CD4-positive, alpha-beta T cell treated with Interleukin-15 for 4 hours (primary cell): ENCODE measurements around the gene ACP1.

Experiments
- DNase-seq: peaks from one replicate; pipeline ENCODE4 v3.0.0-alpha.2; 2020; ENCODE audit warnings: low spot score

Gene ACP1

DNA sequence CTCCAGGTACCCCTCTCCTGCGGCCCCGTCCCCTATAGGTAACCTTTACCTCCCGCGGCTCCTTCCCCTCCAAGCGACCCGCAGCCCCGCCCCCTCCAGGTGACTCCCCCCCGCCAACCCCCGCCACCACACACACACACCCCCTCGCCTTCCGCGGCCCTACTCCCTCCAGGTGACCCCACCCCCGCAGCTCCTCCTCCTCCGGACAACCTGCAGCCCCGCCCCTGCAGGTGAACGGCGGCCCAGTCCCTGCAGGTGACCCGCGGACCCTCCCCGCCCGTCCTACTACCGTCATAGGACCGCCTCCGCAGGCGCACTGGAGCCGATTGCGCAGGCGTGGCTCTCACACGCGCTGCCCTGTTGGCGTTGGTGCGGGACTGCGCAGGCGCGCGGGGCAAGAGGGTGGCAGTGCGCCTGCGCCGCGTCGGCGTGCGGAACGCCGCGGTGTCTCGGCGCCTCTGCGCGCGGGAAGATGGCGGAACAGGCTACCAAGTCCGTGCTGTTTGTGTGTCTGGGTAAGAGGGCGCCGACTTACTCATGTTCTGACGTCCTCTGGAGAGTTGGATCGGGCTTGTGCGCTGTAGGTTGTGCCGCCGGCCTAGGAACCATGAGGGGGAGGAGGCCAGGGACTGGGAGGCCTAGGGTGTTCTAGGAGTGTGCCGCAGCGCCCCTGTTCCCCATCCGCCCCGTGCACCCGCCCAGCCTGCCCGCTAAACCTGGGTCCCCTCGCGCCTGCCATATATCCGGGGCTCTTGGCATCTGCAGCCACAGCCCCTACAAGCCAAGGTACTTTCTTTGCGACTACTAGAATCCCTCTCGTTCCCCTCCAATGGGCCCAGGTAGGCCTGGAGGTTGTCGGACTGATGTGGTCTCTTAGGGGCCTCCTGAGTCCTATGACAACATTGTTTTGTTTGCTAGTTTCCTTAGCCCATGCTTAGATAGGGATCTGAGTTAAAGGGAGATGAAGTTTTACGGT lies at the start of gene ACP1:
TSS of gene ACP1 (plus strand) at position 455 of the 976 bp plus-strand sequence. CDS start at position 473, 18 bp downstream.
- peak; percentile 95 for DNase-seq

DNA sequence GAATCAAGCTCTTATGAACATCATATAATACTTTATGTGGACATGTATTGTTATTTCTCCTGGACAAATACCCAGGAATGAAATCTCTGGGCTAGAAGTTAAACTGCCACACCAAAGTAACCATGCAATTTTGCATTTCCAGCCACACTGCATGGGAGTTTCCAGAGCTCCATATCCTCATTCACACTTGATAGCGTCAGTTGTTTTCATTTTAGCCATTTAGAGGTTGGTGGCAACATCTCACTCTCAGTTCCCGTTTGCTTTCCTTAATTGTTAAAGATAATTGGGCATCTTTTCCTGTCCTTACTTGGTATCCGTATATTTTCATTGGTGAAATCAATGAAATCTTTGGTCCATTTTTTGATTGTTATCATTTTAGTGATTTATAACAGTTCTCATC lies 48.7 kb upstream of the ACP1 start:
- no peak for DNase-seq

DNA sequence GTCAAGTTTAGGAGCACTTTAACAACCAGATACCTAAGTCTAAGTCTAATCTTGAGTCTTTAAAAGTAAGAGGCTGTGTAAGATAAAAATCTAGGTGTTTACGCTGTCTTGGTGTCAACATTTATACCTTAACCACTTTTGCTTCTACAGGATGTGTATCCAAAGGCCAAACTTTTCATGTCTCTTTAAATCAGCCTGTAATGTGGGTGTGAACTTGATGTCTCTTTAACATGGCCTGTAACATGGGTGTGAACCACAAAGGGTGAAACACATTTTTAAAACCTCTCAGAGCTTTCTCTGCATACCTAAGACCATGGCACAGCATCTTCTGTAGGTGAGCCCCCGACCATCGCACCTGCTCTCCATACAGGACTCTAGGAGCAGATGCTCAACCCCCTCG lies 41.3 kb upstream of the ACP1 start:
- no peak for DNase-seq

DNA sequence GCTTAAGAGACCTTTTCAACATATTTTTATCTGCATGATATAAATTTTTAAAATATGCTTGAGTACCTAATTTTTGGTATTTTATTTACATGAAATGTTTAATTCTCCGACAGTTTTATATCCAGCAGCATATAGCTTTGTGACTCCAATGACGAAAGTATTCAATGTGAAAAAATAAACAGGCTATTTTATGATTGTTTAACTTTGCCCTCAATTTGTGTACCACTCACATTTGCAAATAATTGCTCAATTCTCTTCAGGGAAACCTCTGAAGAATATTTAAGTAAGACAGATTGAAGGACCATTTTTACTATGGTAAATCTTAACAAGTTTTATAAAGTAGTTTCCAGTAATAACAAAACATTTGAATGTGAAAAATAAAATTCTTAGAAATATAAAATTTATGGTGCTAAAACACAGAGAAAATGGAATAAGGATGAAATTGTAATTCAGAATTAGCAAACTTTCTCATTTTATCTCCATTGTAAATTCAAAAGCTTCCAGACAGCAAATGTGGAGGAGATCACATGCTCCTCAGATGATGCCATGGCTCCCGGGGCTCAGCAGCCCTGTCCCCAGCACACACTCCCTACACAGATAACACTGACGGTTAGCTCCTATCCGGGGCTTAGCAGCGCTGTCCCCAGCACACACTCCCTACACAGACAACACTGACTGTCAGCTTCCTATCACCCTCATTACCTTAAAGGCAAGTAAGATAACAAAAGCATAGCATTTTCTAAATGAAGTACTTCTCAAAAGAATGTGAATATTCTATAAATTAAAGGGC lies 40.6 kb upstream of the ACP1 start:
- no peak for DNase-seq

DNA sequence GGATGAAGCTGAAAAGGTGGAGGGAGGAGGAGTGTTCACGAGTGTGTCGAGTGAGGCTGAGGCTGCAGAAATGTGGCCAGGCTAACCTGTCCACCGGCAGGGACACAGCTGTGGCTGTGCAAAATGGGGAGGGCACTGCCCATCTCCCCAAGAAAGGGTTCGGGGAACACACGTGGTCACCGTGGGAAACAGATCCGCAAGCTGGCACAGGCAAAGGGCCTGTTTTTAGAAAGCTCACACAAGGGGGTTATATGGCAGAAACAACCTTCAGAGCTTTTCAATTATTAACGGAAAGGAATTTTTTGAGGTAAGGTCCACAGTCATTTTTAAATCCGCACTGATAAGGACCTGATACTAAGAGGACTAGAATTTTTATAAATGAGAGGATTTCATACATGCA lies 36.6 kb upstream of the ACP1 start:
- no peak for DNase-seq

DNA sequence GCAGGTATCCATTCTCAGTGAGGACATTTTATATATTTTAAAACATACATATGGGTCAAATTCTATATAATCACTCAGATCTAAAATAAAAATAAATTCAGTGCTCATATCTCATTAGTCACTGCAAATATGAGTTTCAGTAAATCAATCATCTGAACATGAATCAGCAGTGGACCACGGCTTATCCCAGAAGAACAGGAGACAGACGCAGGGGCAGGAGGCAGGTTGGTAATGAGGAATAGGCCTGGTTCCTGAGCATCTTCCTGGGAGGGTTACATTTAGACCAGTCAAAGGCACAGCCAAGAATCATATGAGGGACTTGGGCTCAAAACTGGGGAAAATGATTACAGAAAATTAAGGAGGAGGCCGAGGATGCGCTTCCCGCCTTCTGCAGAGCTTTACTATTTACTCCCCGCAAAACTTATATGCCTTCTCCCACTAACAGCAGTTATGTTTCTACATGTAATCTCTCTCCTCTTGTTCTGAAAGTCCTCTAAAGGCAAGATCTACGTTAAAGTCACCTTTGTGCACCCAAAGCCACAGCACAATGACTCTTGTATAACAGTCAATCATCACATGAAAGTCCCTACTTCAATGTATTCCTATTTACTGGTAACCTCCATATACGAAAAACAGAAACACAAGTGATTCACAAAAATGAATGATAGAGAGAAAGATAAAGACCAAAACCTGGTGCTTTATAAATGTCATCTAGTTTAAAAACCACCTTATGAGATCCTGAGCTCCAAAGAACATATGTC lies 36.0 kb upstream of the ACP1 start:
- DNase-seq = no peak

DNA sequence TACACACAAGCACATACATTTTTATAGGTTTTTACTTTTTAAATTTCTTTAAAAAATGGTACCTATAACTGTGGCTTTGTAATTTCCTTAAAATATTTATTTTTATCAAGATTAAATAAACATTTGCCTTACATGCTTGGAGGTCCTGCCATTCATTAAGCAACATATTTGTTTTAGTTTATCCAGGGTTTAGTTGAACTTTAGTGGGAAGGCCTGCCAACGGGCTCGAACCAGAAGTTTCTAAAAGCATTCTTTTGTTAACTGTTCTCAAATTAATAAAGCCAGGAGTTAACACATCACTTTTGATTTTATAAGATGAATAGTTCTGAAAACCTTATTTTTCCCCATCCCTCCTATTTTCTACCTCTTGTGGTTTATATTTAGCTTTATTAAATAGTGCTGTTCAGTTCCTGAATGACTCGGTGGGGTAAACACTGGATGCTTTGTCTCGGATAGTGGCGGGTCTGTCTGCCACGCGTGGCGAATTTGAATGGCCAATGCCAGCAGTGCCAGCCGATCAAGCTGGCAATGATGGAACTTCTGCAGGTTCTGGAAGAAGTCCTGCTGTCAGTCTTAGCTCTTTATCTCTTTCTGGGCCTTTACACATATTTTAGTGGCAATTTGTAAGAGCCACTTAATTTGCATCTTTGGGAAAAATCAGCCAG lies 33.1 kb upstream of the ACP1 start:
- no peak for DNase-seq

DNA sequence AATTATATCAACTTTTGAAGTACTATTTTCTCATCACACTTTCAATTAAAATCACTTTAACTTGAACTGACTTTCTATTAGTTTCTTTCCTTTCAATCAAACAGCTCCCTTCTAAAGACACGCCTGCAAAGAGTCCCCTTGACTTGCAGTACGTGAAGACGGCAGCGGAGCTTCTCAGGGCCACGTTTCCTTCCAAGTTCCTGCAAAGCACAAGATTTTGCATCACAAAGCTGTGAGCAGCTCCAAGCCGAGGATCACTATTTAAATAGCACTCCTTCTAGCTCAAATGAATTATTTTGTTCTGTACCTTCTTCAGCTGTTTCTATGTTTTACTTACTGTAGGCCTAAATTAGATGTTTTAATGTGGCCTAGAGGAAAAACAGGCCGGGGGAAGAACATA lies 31.7 kb upstream of the ACP1 start:
- DNase-seq = no peak

DNA sequence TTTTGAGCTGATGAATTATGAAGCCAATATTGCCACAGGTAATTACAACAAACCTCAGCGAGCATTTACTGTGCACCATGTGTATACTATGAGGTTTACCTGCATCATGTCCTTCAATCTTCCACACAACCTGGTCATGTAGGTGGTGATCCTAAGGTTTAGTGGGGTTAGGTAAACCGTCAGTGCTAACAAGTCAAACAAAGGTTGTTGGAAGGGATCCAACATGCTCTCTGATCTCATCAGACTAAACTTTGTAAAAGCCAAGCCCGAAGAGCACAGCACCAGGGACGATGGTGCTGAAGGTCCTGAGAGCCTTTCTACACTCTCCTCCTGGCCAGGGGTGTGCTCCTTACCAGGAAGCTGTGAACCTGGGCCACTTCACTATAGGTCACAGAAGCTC lies 30.3 kb upstream of the ACP1 start:
- no peak for DNase-seq

DNA sequence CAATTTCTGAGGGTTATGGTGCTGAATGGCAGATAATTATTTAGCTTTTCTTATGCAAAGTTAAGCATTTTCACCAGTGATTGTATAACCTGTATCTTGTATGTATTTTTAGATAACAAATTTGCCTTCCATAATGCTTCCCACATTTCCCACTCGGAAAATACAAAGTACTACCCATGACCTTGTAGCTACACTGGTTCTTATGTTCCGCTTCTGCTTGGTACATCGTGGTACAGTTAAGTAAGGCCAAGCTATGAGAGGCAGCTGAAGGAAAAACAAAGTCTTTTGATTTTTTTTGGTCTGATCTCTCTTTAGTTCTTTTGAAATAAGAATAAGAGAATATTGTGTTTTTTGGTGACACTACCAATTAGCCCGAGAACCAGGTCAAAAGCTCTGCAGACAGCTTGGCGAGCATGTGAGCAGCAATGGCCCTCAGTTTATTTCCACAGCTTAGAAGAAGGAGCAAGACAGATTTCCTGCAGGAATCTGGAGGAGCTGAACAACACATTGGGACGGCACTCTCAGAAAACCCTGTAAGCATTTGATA lies 27.7 kb upstream of the ACP1 start:
- no peak for DNase-seq

DNA sequence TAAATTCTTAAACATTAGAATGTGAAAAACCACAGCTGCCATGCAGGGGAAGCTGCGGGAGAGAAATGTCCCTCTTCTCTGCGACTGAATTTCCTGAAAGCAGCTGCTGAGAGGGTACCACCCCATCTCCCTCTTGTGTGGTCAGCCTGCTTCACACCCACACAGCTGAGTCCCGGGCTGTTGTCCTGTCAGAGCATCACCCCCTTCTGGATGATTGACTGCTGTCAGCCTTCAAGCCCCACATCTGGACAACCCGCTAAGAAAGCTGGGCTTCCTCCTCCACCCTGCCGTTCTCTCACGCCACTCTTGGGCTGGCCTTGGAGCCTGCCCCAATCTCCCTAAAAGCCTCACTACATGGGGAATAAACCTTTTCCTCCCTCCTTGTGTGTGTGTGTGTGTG lies 26.9 kb upstream of the ACP1 start:
- no peak for DNase-seq

DNA sequence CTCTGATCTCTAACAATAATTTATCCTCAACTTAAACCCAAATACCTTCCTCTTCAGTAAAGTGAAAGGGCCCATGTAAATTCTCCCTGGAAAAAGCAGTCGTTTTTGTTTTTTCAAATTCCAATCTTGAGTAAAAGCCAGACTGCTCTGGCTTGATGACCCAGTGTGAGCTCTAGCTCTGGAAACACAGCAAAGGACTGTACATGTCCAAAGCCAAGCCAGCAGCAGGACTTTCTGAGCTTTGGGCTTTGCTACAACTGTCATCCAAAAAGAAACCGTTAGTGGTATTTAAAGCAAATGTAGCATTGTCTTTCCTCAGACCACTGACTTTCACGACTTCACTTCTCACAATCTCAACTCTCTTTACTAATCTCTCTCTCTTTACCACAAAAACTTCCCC lies 26.3 kb upstream of the ACP1 start:
- no peak for DNase-seq

DNA sequence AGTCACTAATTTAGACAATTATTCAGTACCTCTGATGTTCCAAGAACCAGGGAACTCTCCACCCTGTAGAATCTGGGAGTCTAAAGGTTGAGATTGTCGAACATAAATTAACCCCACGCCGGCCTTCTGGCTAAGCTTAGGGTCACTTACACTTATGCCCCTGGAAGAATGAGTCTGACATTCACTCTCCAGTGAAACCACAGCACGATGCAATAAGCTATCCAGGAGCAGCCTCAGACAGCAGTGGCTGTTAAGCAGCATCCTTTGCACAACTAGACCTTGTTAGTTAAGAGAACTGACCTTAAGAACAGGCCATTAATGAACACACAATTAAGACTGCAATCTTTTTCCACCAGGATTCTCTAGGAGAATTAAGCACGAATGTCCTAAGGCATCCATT lies 25.9 kb upstream of the ACP1 start:
- no peak for DNase-seq

DNA sequence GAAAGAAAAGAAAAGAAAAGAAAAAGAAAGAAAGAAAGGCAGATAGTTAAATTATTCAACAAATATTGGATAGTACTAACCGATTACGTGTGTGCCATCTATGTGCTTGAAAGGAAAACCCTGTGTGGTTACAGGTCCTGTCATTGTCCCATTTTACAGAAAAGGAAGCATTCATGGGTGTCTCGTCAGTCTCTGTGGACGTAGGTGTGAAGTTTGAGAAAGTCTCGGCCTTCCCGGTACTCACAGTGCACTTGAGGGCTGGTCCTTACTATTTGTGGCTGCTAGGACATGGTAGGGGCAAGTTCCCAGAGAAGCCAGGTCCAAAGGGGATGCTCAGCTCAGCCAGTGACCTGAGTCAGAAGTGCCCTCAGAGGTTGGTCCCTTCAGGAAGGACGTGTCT lies 20.2 kb upstream of the ACP1 start:
- DNase-seq = no peak

DNA sequence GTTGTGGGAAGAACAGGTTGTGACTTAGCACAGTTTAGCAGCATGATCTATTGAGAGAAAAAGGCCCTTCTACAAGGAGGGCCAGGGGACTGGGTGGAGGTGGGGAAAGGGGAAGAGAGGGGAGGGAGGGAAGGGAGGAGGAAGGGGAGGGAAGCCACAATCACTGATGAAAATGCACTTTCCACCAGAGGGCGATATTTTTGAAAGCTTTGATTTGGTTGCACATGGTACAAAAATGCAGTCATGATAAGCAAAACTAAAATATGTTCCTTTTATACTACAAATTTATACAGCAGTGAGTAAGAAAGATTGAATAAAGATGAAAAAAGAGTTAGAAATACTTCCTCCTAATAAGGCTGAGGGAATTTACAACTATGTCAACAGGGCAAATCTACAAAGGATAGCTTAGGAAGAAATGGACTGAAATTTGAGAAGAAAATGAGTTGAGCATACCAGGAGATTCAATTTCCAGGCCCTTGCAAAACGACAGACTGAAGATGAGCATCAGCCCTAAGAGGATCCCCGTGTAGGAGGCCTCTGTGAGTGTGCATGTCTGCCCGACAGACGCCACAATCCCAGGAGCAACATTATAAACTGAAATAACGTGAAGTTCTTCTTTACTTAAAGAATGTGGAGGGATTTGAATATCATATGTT lies 18.1 kb upstream of the ACP1 start:
- peak; percentile 57 for DNase-seq

DNA sequence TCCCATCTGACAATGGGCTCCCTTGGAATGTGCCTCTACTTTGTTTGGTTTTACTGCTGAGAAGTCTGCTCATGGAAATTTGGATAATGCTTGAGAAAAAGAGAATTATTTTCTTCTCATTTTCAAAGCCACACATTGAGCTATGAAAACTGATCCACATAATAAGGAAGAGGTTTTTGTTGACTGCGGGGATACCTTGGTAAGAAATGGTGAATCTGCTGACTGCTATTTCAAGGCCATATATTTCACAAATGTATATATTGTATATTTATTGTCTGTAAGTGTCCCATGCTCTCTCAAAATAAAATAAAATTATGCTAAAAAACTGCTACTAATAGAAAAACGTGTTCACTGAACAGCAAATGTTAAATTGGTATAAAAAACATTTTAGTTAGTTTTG lies 16.0 kb upstream of the ACP1 start:
- DNase-seq = no peak

DNA sequence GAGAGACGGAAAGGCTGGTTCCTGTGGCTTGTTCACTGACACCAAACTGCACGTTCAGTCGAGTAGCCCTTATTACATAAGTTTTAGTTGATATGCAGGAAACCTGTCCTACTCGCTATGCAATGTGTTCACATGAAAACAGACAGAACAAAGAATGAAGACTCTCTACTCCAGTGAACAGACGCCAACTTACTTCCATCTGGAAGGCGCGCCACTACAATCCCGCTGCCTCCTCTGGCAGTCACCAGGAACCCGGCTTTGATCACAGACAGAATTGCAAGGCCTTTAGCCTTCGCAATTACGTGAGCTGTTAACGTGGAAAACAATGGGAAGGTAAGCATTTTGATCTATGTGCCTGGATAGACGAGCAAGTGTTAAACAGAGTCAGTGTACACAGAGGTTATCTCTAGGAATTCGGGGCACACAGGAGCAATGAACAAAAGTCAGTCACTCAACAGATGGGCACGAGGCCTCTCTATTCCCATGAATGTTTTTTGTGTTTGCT lies 15.2 kb upstream of the ACP1 start:
- no peak for DNase-seq

DNA sequence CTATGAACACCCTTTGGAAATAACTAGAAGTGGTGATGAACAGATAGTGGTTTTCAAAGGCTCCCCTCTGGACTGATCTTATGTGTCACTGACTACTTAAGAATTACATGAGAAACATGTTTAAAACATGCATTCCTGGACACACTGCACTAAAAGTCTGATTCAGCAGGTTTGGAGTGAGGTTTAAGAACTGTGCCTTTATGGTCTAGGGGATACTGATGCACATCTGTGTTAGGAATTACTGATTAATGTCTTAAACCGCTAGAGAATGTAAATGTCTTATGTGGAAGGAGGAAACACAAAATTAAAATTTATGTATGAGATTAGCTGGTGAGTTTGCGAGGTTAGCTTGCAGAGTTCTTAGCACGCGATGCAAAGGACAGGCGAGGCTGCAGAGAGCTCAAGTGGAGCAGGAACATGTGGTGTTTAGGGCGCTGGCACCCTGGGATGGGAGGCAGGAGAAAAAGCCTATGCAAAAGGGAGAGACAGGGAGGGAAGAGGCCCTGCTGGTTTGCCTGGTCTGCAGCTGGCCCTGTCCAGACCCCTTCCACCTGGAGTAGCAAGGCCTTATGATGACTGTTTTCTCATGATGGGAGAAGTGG lies 12.6 kb upstream of the ACP1 start:
- no peak for DNase-seq

DNA sequence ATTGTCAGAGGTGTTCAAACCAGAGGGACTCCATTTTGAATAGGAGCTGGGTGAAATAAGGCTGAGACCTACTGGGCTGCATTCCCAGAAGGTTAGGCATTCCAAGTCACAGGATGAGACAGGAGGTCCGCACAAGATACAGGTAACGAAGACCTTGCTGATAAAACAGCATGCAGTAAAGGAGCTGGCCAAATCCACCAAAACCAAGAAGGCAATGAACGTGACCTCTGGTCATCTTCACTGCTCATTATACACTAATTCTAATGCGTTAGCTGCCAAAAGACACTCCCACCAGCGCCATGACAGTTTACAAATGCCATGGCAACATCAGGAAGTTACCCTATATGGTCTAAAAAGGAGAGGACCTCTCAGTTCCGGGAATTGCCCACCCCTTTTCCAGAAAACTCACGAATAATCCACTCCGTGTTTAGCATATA lies 11.5 kb upstream of the ACP1 start:
- no peak for DNase-seq

DNA sequence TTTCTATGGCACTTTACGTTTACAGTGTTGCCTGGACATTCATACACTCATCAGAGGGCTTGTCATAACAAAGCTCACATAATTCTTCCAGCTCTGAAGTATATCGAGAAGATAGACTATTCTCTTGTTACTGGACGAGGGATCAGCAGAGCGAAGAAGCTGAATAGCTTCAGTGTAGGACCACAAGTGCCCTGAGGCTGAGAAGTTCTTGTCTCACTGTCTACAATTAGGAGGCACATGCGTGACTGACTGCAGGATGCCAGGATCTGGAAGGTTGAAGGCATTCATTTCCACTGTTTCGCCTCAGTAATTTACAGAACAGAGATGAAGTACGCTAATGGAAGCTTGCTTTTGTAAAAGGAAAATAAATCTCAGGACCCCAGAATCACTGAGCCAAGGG lies 10.5 kb upstream of the ACP1 start:
- DNase-seq = no peak
